Heart right ventricle (tissue), 16 donors: ENCODE data around the gene DOCK1. TPM values are rescaled to one million over a fixed set of nuclear protein-coding genes. Genes with fewer than 3 reads are reported as not detected.

Experiments used
- ATAC-seq, 8 donors: fragments of 200-7000 bp; cut with Tn5 transposase; one replicate each; pipeline ENCODE4 v1.9.1; 2020; ENCODE audit warnings: mild to moderate bottlenecking in 8 of 8, moderate library complexity in 8 of 8, moderate number of reproducible peaks in 1 of 8
- DNase-seq, 2 donors: peaks; one replicate each; pipeline ENCODE4 v3.0.0-alpha.2; 2020
- H3K27ac ChIP-seq, 10 donors: fragments of 200-600 bp; sonication (generic) in 2 of 10; one replicate each; pipeline versions ENCODE4 v1.5.0 to v1.8.0; 2020 to 2022; ENCODE audit warnings: mild to moderate bottlenecking in 3 of 10
- H3K27me3 ChIP-seq, 7 donors: fragments of 200-600 bp; one replicate each; pipeline ENCODE4 v1.8.0; 2021 to 2022; ENCODE audit warnings: mild to moderate bottlenecking in 2 of 7
- H3K36me3 ChIP-seq, 9 donors: fragments of 200-600 bp; sonication (generic) in 1 of 9; one replicate each; pipeline versions ENCODE4 v1.5.0 to v1.8.0; 2020 to 2022; ENCODE audit warnings: mild to moderate bottlenecking in 2 of 9
- H3K4me1 ChIP-seq, 9 donors: fragments of 200-600 bp; sonication (generic) in 1 of 9; one replicate each; pipeline versions ENCODE4 v1.5.0 to v1.8.0; 2020 to 2022; ENCODE audit warnings: mild to moderate bottlenecking in 4 of 9
- H3K4me3 ChIP-seq, 10 donors: fragments of 200-600 bp; sonication (generic) in 2 of 10; one replicate each; pipeline versions ENCODE4 v1.5.0 to v1.8.0; 2020 to 2022; ENCODE audit warnings: mild to moderate bottlenecking in 7 of 10, moderate library complexity in 2 of 10
- H3K9me3 ChIP-seq, 11 donors: fragments of 200-600 bp in 10 of 11; sonication (generic) in 2 of 11; one replicate each; pipeline versions ENCODE4 v1.5.0 to v1.8.0; 2013 to 2022; ENCODE audit warnings: mild to moderate bottlenecking in 2 of 11, control low read depth in 1 of 11, moderate library complexity in 1 of 11
- CTCF ChIP-seq, 9 donors: fragments of 200-600 bp; sonication (generic) in 2 of 9; IDR thresholded peaks; one replicate each; pipeline versions ENCODE4 v1.5.0 to v1.8.0; 2021 to 2022; ENCODE audit warnings: antibody characterized with exemption in 9 of 9, mild to moderate bottlenecking in 5 of 9, moderate library complexity in 1 of 9
- WGBS, 2 donors: extraction: QIAGEN DNeasy Blood & Tissue Kit; methylation state at CpG; one replicate each; pipeline ENCODE4 v1.1.7; 2013; ENCODE audit warnings: inconsistent platforms in 1 of 2; 5-methylcytosine and 5-hydroxymethylcytosine counted together
- intact Hi-C, 10 donors: fragments of 100-400 bp; cut with DNase I; formaldehyde crosslinking; loops; one replicate each; pipeline versions ENCODE4 v1.11.1 to v1.14.2; 2022
- polyA plus RNA-seq, 2 donors: library from polyadenylated mRNA; stranded (reverse); fragments of 200-250 nt; gene quantifications; one replicate each; pipeline ENCODE4 v1.2.3, GENCODE V29; 2013
- total RNA-seq, 10 donors: library from RNA; stranded (reverse); fragmentation: NEBNext Ultra II Directional in 3 of 10; extraction: Animal tissue kit (Norgen Biotek cat#: 25700) in 3 of 10; gene quantifications; one replicate each; pipeline versions ENCODE4 v1.2.1 to v1.2.4, GENCODE V29; 2021 to 2023
- donor health status: Arrhythmogenic right ventricular cardiomyopathy.
- donor health status: ischemic (EF 13 %, LVEDD 7.1; RV severe dilation, severe dysfunction).
- donor health status: healthy with polysubstance abuse.
- donor health status: DM: no; HTN: yes; CAD: no.
- donor health status: DM: no; HTN: no; CAD: no.
- donor health status: ischemic (EF 25% LVEDD 6.9; RV normal size, moderate dysfunction).
- donor health status: ischemic (EF 25% LVEDD 5.7; RV mildly dilated, moderate dysfunction).
- donor health status: healthy.
- donor health status: DM: yes; HTN: yes; CAD: no.
- donor health status: Ischemic cardiomyopathy.
- donor health status: ischemic (EF 35%, LVEDD 5.7; RV mildly dilated, moderate dysfunction).
- donor health status: nonischemic (EF 11% LVEDD 7.7; RV severe dilation, severe dysfunction).
- donor health status: DM: yes; HTN: yes; CAD: no.
- donor health status: PGD.
- donor health status: ischemic (EF 29% LVEDD 5.4; RV normal size, mild dysfunction).
- donor health status: nonischemic (EF 23%, LVEDD 6.1; RV moderate dilation, normal function).

The DOCK1 gene
- total and polyA plus RNA-seq, 12 donors, result 7.8 to 26.7 (median 19.8) TPM

GRCh38 chr10:127012769-127013152, 107.5 kb downstream of the DOCK1 start:
- ATAC-seq (peak; percentile 87 to 98 (median 96)), DNase-seq (peak; percentile 78 to 83)
- intact Hi-C loops, result loop anchor here in 2 of 10 donors (5.0 to 10.0 kb wide), 2 partner anchors 95 to 108 kb away; partner anchors contain the start of gene DOCK1 (in 1 of the 2)
- 37 to 44% methylated on average over 10 of the region's 10 CpGs for WGBS, 2 donors
- TF ChIP-seq CTCF (IDR thresholded peaks at IDR 0.05), result no peak
- H3K27ac ChIP-seq, result peak overlapping the region in 9 of 10 donors; percentile 39 to 74 (median 65)
- peak overlapping the region in 3 of 10 donors; percentile 17 to 32 (median 20) for H3K4me3 ChIP-seq
- no peaks in the 10 kb centered on the region for H3K9me3 ChIP-seq
- H3K4me1 ChIP-seq, result peaks cover 0 to 23% (median 11%) of the 10 kb centered on the region in 9 donors
- H3K27me3 ChIP-seq, result no peaks in the 10 kb centered on the region
- H3K36me3 ChIP-seq, result peaks cover 0 to 86% (median 3%) of the 10 kb centered on the region in 9 donors

- WGBS, 2 donors, result 34 to 40% methylated on average over 9 of the region's 9 CpGs
- peak; percentile 12 to 59 (median 38) for ATAC-seq
- peak overlapping the region in 3 of 10 donors; percentile 9 to 20 (median 16) for H3K4me3 ChIP-seq
- intact Hi-C loops, result loop anchor here in 2 of 10 donors (5.0 to 10.0 kb wide), 2 partner anchors 96 to 108 kb away; partner anchors contain the start of gene DOCK1 (in 1 of the 2)
- no peaks in the 10 kb centered on the region for H3K9me3 ChIP-seq
- H3K27ac ChIP-seq, result peak overlapping the region in 9 of 10 donors; percentile 39 to 74 (median 65)
- peaks cover 0 to 23% (median 11%) of the 10 kb centered on the region in 9 donors for H3K4me1 ChIP-seq
- H3K36me3 ChIP-seq, result peaks cover 0 to 86% (median 3%) of the 10 kb centered on the region in 9 donors
- TF ChIP-seq CTCF (IDR thresholded peaks at IDR 0.05), result no peak
- peak in 1 of 2 donors; percentile 19 for DNase-seq
- no peaks in the 10 kb centered on the region for H3K27me3 ChIP-seq
Measured at GRCh38 chr10:127013211-127013656, 108.0 kb downstream of the DOCK1 start.

- ATAC-seq (peak in 2 of 8 donors; percentile 7 to 16), DNase-seq (no peak)
- no peaks in the 10 kb centered on the region for H3K27me3 ChIP-seq
- peak overlapping the region in 9 of 10 donors; percentile 39 to 74 (median 65) for H3K27ac ChIP-seq
- intact Hi-C loops, result loop anchor here in 2 of 10 donors (5.0 to 10.0 kb wide), 2 partner anchors 97 to 109 kb away; partner anchors contain the start of gene DOCK1 (in 1 of the 2)
- H3K36me3 ChIP-seq, result peaks cover 0 to 86% (median 3%) of the 10 kb centered on the region in 9 donors
- no peaks in the 10 kb centered on the region for H3K9me3 ChIP-seq
- H3K4me1 ChIP-seq, result peaks cover 0 to 23% (median 11%) of the 10 kb centered on the region in 9 donors
- 65 to 77% methylated on average over 9 of the region's 9 CpGs for WGBS, 2 donors
- no peak for TF ChIP-seq CTCF (IDR thresholded peaks at IDR 0.05)
- H3K4me3 ChIP-seq, result no peak overlapping the region
Measured at GRCh38 chr10:127013691-127014473, 108.7 kb downstream of the DOCK1 start.

DNA sequence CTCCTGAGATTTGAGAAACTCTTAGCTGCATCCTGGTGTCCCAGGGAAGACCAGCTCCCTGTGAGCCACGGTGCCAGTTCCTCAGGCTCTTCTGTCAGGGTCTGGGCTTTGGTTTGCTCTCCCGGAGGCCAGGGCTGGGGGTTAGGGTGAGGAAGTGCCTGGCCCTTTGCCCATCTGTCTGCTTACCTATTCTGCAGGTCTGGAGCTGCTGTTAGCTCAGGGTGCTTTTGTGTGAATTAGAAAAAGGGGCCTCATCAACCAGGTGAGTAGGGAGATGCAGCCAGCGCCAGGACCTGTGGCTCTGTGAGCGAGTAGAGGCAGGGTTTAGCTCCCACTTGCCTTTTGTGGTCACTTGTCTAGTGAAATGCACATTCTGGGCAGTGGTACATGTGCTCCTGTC, 109.4 kb downstream of the DOCK1 start:
- Histone ChIP-seq H3K27me3 (no peaks in the 10 kb centered on the region), H3K27ac (no peak overlapping the region), H3K9me3 (no peaks in the 10 kb centered on the region), H3K4me1 (peaks cover 0 to 23% (median 11%) of the 10 kb centered on the region in 9 donors), H3K4me3 (no peak overlapping the region), H3K36me3 (peaks cover 0 to 86% (median 5%) of the 10 kb centered on the region in 9 donors)
- intact Hi-C loops, result loop anchor here in 2 of 10 donors (5.0 to 10.0 kb wide), 2 partner anchors 97 to 110 kb away; partner anchors contain the start of gene DOCK1 (in 1 of the 2)
- WGBS, 2 donors, result 88 to 96% methylated on average over 4 of the region's 4 CpGs
- DNase-seq, result no peak
- no peak for ATAC-seq
- TF ChIP-seq CTCF (IDR thresholded peaks at IDR 0.05), result no peak
